Measurements from ENCODE around the gene PCDH15.

Gene PCDH15

GRCh38 chr10:54282012-54282411 lies 519.0 kb downstream of the PCDH15 start:
- H3K36me3 ChIP-seq (replicated peaks in 1 of 2; ENCODE audit: control insufficient read depth in 2 of 2, insufficient read depth in 2 of 2, low read length in 2 of 2): no peaks in the 10 kb centered on the region
- H2AFZ ChIP-seq (ENCODE audit: low read length): no peak overlapping the region
- no peak overlapping the region for H3K18ac ChIP-seq (ENCODE audit: low read length)
- no peak overlapping the region for H3K9ac ChIP-seq (ENCODE audit: low read depth, low read length, poor library complexity)
- no peaks in the 10 kb centered on the region for H3K79me1 ChIP-seq (ENCODE audit: low read depth, low read length)
- H3K9me3 ChIP-seq (replicated peaks in 1 of 2; ENCODE audit: control insufficient read depth in 2 of 2, insufficient read depth in 1 of 2, low read depth in 1 of 2, low read length in 2 of 2): no peaks in the 10 kb centered on the region
- no peak overlapping the region for H2BK15ac ChIP-seq (ENCODE audit: low read length)
- WGBS, 2 donors (ENCODE audit: extremely low coverage in 2 of 2, insufficient read length in 2 of 2, insufficient replicate concordance in 1 of 2): no CpG with 5 or more reads among the region's 2 CpGs
- H2BK5ac ChIP-seq (ENCODE audit: low read length): no peak overlapping the region
- H2BK120ac ChIP-seq (ENCODE audit: low read depth, low read length): no peak overlapping the region
- H3K4me3 ChIP-seq (ENCODE audit: low read length in 2 of 2): no peak overlapping the region
- H3K27me3 ChIP-seq (ENCODE audit: control insufficient read depth in 3 of 3, insufficient read depth in 3 of 3, low read depth in 1 of 3, low read length in 3 of 3): no peaks in the 10 kb centered on the region
- no peak overlapping the region for H3K23ac ChIP-seq (ENCODE audit: low read depth, low read length, poor library complexity)
- H2AK5ac ChIP-seq (ENCODE audit: low read depth, low read length): no peak overlapping the region
- no peak overlapping the region for H4K91ac ChIP-seq (ENCODE audit: low read depth, low read length, poor library complexity)
- H3K27ac ChIP-seq (replicated peaks; ENCODE audit: low read length): no peak overlapping the region
- H2BK12ac ChIP-seq (ENCODE audit: low read length): no peak overlapping the region
- H3K4me1 ChIP-seq (ENCODE audit: control insufficient read depth in 2 of 2, insufficient read depth in 1 of 2, low read depth in 1 of 2, low read length in 2 of 2): no peaks in the 10 kb centered on the region
- no peak overlapping the region for H3K14ac ChIP-seq (ENCODE audit: low read length)
- H4K8ac ChIP-seq (ENCODE audit: low read depth, low read length): no peak overlapping the region
- H3K4me2 ChIP-seq (ENCODE audit: insufficient read depth, low read length, poor library complexity, severe bottlenecking): no peak overlapping the region
- no peak overlapping the region for H3K4ac ChIP-seq (ENCODE audit: low read length)
- DNase-seq (ENCODE audit: low spot score): no peak

- no CpG with 5 or more reads among the region's 1 CpG for WGBS, 2 donors (ENCODE audit: extremely low coverage in 2 of 2, insufficient read length in 2 of 2, insufficient replicate concordance in 1 of 2)
- Histone ChIP-seq H3K23ac (ENCODE audit: low read depth, low read length, poor library complexity) (no peak overlapping the region), H3K36me3 (replicated peaks in 1 of 2; ENCODE audit: control insufficient read depth in 2 of 2, insufficient read depth in 2 of 2, low read length in 2 of 2) (no peaks in the 10 kb centered on the region)
These were observed 534.6 kb downstream of the PCDH15 start for GRCh38 chr10:54266395-54266794.

GRCh38 chr10:54262726-54263125 lies 538.3 kb downstream of the PCDH15 start:
- H3K27me3 ChIP-seq (ENCODE audit: control insufficient read depth in 3 of 3, insufficient read depth in 3 of 3, low read depth in 1 of 3, low read length in 3 of 3): no peaks in the 10 kb centered on the region
- WGBS, 2 donors (ENCODE audit: extremely low coverage in 2 of 2, insufficient read length in 2 of 2, insufficient replicate concordance in 1 of 2): no CpG with 5 or more reads among the region's 5 CpGs
- H3K36me3 ChIP-seq (replicated peaks in 1 of 2; ENCODE audit: control insufficient read depth in 2 of 2, insufficient read depth in 2 of 2, low read length in 2 of 2): no peaks in the 10 kb centered on the region
- H2BK15ac ChIP-seq (ENCODE audit: low read length): no peak overlapping the region
- H3K79me1 ChIP-seq (ENCODE audit: low read depth, low read length): no peaks in the 10 kb centered on the region
- H2AFZ ChIP-seq (ENCODE audit: low read length): no peak overlapping the region
- no peak overlapping the region for H3K4me3 ChIP-seq (ENCODE audit: low read length in 2 of 2)
- no peaks in the 10 kb centered on the region for H3K9me3 ChIP-seq (replicated peaks in 1 of 2; ENCODE audit: control insufficient read depth in 2 of 2, insufficient read depth in 1 of 2, low read depth in 1 of 2, low read length in 2 of 2)
- no peak overlapping the region for H4K91ac ChIP-seq (ENCODE audit: low read depth, low read length, poor library complexity)
- no peak overlapping the region for H3K9ac ChIP-seq (ENCODE audit: low read depth, low read length, poor library complexity)
- no peak overlapping the region for H2AK5ac ChIP-seq (ENCODE audit: low read depth, low read length)
- no peak overlapping the region for H2BK12ac ChIP-seq (ENCODE audit: low read length)
- no peaks in the 10 kb centered on the region for H3K4me1 ChIP-seq (ENCODE audit: control insufficient read depth in 2 of 2, insufficient read depth in 1 of 2, low read depth in 1 of 2, low read length in 2 of 2)
- H2BK120ac ChIP-seq (ENCODE audit: low read depth, low read length): no peak overlapping the region
- no peak overlapping the region for H3K4ac ChIP-seq (ENCODE audit: low read length)
- no peak overlapping the region for H3K4me2 ChIP-seq (ENCODE audit: insufficient read depth, low read length, poor library complexity, severe bottlenecking)
- no peak for DNase-seq (ENCODE audit: low spot score)
- H3K14ac ChIP-seq (ENCODE audit: low read length): no peak overlapping the region
- no peak overlapping the region for H4K8ac ChIP-seq (ENCODE audit: low read depth, low read length)
- H3K27ac ChIP-seq (replicated peaks; ENCODE audit: low read length): no peak overlapping the region
- no peak overlapping the region for H3K23ac ChIP-seq (ENCODE audit: low read depth, low read length, poor library complexity)
- no peak overlapping the region for H3K18ac ChIP-seq (ENCODE audit: low read length)
- H2BK5ac ChIP-seq (ENCODE audit: low read length): no peak overlapping the region

More at GRCh38 chr10:54266395-54266794, 534.6 kb downstream of the PCDH15 start:
- Histone ChIP-seq H2BK15ac (ENCODE audit: low read length) (no peak overlapping the region), H2BK120ac (ENCODE audit: low read depth, low read length) (no peak overlapping the region), H2AK5ac (ENCODE audit: low read depth, low read length) (no peak overlapping the region), H3K27me3 (ENCODE audit: control insufficient read depth in 3 of 3, insufficient read depth in 3 of 3, low read depth in 1 of 3, low read length in 3 of 3) (no peaks in the 10 kb centered on the region), H2AFZ (ENCODE audit: low read length) (no peak overlapping the region), H3K4me2 (ENCODE audit: insufficient read depth, low read length, poor library complexity, severe bottlenecking) (no peak overlapping the region), H3K4me3 (ENCODE audit: low read length in 2 of 2) (no peak overlapping the region), H3K9me3 (replicated peaks in 1 of 2; ENCODE audit: control insufficient read depth in 2 of 2, insufficient read depth in 1 of 2, low read depth in 1 of 2, low read length in 2 of 2) (no peaks in the 10 kb centered on the region), H3K79me1 (ENCODE audit: low read depth, low read length) (no peaks in the 10 kb centered on the region), H2BK12ac (ENCODE audit: low read length) (no peak overlapping the region), H3K4me1 (ENCODE audit: control insufficient read depth in 2 of 2, insufficient read depth in 1 of 2, low read depth in 1 of 2, low read length in 2 of 2) (no peaks in the 10 kb centered on the region), H3K14ac (ENCODE audit: low read length) (no peak overlapping the region), H4K8ac (ENCODE audit: low read depth, low read length) (no peak overlapping the region), H3K18ac (ENCODE audit: low read length) (no peak overlapping the region), H3K27ac (replicated peaks; ENCODE audit: low read length) (no peak overlapping the region), H2BK5ac (ENCODE audit: low read length) (no peak overlapping the region), H4K91ac (ENCODE audit: low read depth, low read length, poor library complexity) (no peak overlapping the region), H3K9ac (ENCODE audit: low read depth, low read length, poor library complexity) (no peak overlapping the region), H3K4ac (ENCODE audit: low read length) (no peak overlapping the region)
- DNase-seq (ENCODE audit: low spot score): no peak

GRCh38 chr10:54259104-54259503 lies 541.9 kb downstream of the PCDH15 start:
- Histone ChIP-seq H3K9me3 (replicated peaks in 1 of 2; ENCODE audit: control insufficient read depth in 2 of 2, insufficient read depth in 1 of 2, low read depth in 1 of 2, low read length in 2 of 2) (no peaks in the 10 kb centered on the region), H2AFZ (ENCODE audit: low read length) (no peak overlapping the region), H2BK5ac (ENCODE audit: low read length) (no peak overlapping the region), H3K18ac (ENCODE audit: low read length) (no peak overlapping the region), H2AK5ac (ENCODE audit: low read depth, low read length) (no peak overlapping the region), H3K4me2 (ENCODE audit: insufficient read depth, low read length, poor library complexity, severe bottlenecking) (no peak overlapping the region), H2BK15ac (ENCODE audit: low read length) (no peak overlapping the region), H2BK12ac (ENCODE audit: low read length) (no peak overlapping the region), H3K23ac (ENCODE audit: low read depth, low read length, poor library complexity) (no peak overlapping the region), H2BK120ac (ENCODE audit: low read depth, low read length) (no peak overlapping the region), H3K9ac (ENCODE audit: low read depth, low read length, poor library complexity) (no peak overlapping the region), H3K14ac (ENCODE audit: low read length) (no peak overlapping the region), H4K8ac (ENCODE audit: low read depth, low read length) (no peak overlapping the region), H3K4me3 (ENCODE audit: low read length in 2 of 2) (no peak overlapping the region), H3K27me3 (ENCODE audit: control insufficient read depth in 3 of 3, insufficient read depth in 3 of 3, low read depth in 1 of 3, low read length in 3 of 3) (no peaks in the 10 kb centered on the region), H4K91ac (ENCODE audit: low read depth, low read length, poor library complexity) (no peak overlapping the region), H3K4ac (ENCODE audit: low read length) (no peak overlapping the region), H3K27ac (replicated peaks; ENCODE audit: low read length) (no peak overlapping the region), H3K4me1 (ENCODE audit: control insufficient read depth in 2 of 2, insufficient read depth in 1 of 2, low read depth in 1 of 2, low read length in 2 of 2) (no peaks in the 10 kb centered on the region), H3K36me3 (replicated peaks in 1 of 2; ENCODE audit: control insufficient read depth in 2 of 2, insufficient read depth in 2 of 2, low read length in 2 of 2) (no peaks in the 10 kb centered on the region), H3K79me1 (ENCODE audit: low read depth, low read length) (no peaks in the 10 kb centered on the region)
- no CpG with 5 or more reads among the region's 2 CpGs for WGBS, 2 donors (ENCODE audit: extremely low coverage in 2 of 2, insufficient read length in 2 of 2, insufficient replicate concordance in 1 of 2)
- no peak for DNase-seq (ENCODE audit: low spot score)

Measured in neuronal stem cell (in vitro differentiated cells).